Stimulated activated CD4-positive, alpha-beta T cell treated with anti-CD3 and anti-CD28 coated beads, TNF-alpha, amount 100 ng/mL, for 4 hours (primary cell): Measurements from ENCODE around the gene STX10.
"Not testable (repeated sequence)": the region's sequence is repeated elsewhere in the genome, so short reads cannot be mapped to it uniquely, and the experiment has no call there.

ENCODE experiments used
- DNase-seq, 3 experiments: peaks; one replicate each; pipeline ENCODE4 v3.0.0-alpha.2; 2020; ENCODE audit warnings: low read depth in 3 of 3

The STX10 gene

GRCh38 chr19:13164343-13165161 lies 14.4 kb upstream of the STX10 start:
- DNase-seq, result no peak

- DNase-seq, result no peak
Observed at GRCh38 chr19:13163609-13164342, 13.6 kb upstream of the STX10 start.

- peak; percentile 67 to 86 (median 85) for DNase-seq
Observed at GRCh38 chr19:13162724-13163608, 12.8 kb upstream of the STX10 start.

- no peak for DNase-seq
Observed at GRCh38 chr19:13160557-13160956, 10.4 kb upstream of the STX10 start.

- no peak for DNase-seq
Observed at GRCh38 chr19:13159713-13160112, 9.5 kb upstream of the STX10 start.

- DNase-seq, result peak in 2 of 3 experiments; percentile 39 to 59
Observed at GRCh38 chr19:13155472-13156359, 5.5 kb upstream of the STX10 start.

- DNase-seq, result peak; percentile 57 to 63 (median 61)
Observed at GRCh38 chr19:13154911-13155471, 4.8 kb upstream of the STX10 start.

GRCh38 chr19:13154241-13154778 lies 4.1 kb upstream of the STX10 start:
- peak in 1 of 3 experiments; percentile 50 for DNase-seq

- DNase-seq, result no peak
Observed at GRCh38 chr19:13153569-13154240, 3.5 kb upstream of the STX10 start.

- peak; percentile 89 to 98 (median 96) for DNase-seq
Observed at GRCh38 chr19:13152974-13153568, 2.9 kb upstream of the STX10 start.

- DNase-seq, result no peak
Observed at GRCh38 chr19:13152356-13152973, 2.3 kb upstream of the STX10 start.

GRCh38 chr19:13151605-13152355 lies 1.6 kb upstream of the STX10 start:
- DNase-seq, result peak; percentile 89 to 91 (median 89)

- DNase-seq, result no peak
Observed at GRCh38 chr19:13150931-13151604, 893 bp upstream of the STX10 start.

- DNase-seq, result no peak
Observed at GRCh38 chr19:13149628-13150186, 468 bp downstream of the STX10 start.

GRCh38 chr19:13149173-13149627 lies 975 bp downstream of the STX10 start:
- DNase-seq, result not testable (repeated sequence)

- DNase-seq, result no peak
Observed at GRCh38 chr19:13146763-13147563, 3.2 kb downstream of the STX10 start.
